HG02642 (cell line): ENCODE measurements around the gene THPO.
A peak's percentile ranks its signal among the peaks of the same experiment; 100 is the strongest.

ENCODE experiments used
- ATAC-seq: cut with Tn5 transposase; IDR thresholded peaks from one replicate; pipeline ENCODE4 v1.9.1; 2021; ENCODE audit warnings: mild to moderate bottlenecking; ENCODE audit not compliant: unreplicated experiment, poor library complexity

The THPO gene

DNA sequence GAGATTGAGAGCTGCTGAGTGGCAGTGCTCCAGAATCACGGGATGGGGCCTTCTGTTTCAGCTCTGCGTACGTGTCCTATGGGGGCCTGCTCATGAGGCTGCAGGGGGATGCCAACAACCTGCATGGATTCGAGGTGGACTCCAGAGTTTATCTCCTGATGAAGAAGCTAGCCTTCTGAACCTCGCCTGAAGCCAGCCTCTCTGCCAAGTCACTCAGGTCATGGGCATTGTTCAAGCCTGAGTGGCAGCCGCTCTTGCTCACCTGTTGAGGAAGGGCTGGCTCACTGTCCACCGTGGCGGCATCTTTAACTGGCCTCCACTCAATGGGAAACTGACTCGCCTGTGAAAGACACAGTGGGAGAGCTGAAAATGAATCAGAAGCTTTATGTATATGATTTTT lies 9.9 kb downstream of the THPO start:
- no peak for ATAC-seq

- no peak for ATAC-seq
Measured at GRCh38 chr3:184366619-184367289, 11.3 kb downstream of the THPO start.

GRCh38 chr3:184362668-184363546 lies 15.1 kb downstream of the THPO start:
- ATAC-seq, result peak; percentile 86

DNA sequence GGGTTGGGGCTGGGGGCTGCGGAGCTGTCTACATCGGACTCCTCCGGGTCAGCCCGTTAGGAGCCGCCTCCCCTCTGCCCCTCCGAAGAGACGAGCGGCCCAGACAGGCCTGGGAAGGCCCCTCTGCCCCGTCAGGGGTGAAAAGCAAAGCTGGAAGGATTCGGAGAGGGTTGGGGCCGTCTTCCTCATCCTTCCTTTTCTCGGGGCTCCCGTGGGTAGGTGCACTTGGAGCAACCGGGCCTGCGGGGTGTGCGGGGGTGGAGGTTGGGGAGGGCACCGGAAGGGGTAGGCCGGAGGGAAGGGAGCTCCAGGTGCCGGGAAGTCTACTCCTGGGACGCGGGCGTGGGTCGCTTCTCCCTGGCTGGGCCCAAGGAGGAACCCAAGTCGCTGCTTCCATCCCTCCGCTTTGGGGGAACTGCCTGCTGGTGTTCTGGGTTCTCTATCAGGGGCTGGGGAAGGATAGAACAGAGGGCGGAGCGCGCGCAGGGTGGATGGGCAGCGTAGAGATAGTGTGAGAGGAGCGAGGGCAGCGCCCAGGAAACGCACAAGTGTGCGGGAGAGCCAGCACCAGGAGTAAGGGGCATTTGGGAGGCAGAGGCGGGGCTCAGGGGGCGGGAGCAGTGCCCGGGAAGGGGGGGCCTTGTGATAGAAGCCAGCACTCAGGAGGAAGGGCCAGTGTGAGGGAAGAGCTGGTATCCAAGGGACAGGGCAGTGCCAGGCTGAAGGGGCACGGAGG lies 15.9 kb downstream of the THPO start:
- peak; percentile 3 for ATAC-seq

DNA sequence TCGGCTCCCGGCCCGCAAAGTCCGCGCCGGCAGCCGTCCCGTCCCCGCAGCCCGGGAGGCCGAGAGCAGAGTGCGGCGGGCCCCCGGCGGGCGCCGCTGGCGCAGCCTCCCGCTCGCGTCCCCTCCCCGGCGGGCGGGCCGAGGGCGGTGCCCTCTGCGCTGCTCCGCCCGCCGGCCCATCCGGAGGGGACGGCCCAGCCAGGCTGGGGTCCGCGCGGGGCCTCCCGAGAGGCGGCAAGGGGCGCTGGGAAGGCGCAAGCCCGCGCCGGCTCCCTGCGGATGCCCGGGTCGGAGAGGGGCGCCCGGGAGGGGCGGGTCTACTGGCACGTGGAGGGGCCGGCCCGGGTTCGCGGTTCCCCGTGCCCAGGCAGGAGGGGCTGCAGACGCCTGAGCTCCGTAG lies 16.5 kb downstream of the THPO start, which contains the start of the genes CLCN2 and POLR2H:
Gene CLCN2, minus strand, starts transcription at position 74 of the 400 bp plus-strand sequence. CDS start 126 bp downstream, outside the sequence.
Gene POLR2H, plus strand, starts transcription at position 179 of the 400 bp plus-strand sequence. CDS start 1,783 bp downstream, outside the sequence.
- ATAC-seq, result peak; percentile 41

- ATAC-seq, result peak; percentile 4
Measured at GRCh38 chr3:184360929-184361531, 17.0 kb downstream of the THPO start.

GRCh38 chr3:184360070-184360928 lies 17.7 kb downstream of the THPO start:
- no peak for ATAC-seq

DNA sequence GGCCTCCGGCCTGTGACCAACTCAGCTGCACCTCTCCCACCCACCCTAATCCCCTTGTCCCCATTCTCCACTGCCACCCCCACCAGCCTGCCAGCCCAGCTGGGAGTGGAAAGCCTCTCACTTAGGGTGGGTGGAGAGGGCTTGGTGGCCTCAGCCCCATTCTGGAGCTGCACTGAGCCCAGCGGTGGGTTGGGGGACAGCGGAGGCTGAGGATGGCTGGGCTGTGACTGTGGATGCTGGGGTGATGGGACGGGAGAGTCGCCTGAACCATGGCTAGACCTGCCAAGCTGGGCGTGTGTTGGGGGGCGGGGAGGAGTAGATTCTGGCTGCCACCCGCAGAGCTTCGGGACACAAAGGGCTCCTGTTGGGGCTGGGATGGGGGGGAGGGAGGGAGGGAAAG lies 18.4 kb downstream of the THPO start:
- no peak for ATAC-seq

DNA sequence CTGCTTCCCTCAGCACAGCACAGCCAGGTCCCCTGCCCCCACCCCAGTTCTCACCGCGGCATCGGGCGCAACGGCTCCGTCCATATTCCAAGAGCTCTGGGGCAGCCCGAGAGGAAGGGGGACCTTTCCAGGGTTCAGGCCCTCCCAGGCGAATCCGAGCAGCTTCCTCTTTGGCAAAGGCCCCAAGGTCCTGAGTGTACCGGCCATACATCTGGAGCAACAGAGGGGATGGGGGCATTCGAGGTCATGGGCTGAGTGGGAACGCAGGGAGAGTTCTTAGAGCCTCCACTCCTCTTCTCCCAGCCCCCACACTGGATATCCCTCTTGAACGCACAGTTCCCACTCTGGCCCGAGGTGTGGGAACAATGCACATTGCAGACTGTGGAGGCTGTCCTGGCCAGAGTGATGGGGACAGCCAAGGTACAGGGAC lies 19.1 kb downstream of the THPO start:
- ATAC-seq, result no peak

DNA sequence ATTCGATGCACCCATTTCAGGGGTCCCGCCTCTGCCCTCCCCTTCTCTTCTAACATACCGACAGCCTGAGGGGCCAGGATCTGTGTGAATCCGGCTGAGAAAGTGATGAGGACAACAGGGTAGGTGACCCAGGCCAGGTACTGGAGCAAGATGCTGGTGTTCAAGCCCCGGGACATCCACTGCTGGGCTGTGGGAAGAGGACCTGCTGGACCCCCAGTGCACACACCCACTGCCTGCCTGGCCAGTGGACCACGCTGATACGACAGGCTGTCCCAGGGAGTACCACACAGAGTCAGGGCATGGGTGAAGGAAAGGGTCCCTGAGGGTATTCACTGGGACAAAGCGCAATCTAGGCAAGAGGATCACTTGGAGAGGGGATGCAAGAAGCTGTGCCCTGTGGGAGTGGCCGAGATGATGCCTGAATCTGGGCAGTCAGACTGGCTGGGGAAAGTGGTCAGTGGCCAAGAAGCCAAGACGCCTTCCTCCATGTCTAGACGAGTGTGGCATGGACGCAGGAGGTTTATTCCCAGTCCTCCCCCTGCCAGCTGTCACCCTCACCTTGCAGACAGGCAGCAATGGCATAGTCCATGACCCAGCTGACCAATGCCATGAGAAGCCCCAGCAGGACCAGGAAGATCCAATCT lies 19.8 kb downstream of the THPO start:
- ATAC-seq, result no peak

GRCh38 chr3:184357248-184358123 lies 20.5 kb downstream of the THPO start:
- no peak for ATAC-seq

- no peak for ATAC-seq
Measured at GRCh38 chr3:184355261-184356040, 22.6 kb downstream of the THPO start.

- ATAC-seq, result no peak
Measured at GRCh38 chr3:184354754-184355153, 23.3 kb downstream of the THPO start.

DNA sequence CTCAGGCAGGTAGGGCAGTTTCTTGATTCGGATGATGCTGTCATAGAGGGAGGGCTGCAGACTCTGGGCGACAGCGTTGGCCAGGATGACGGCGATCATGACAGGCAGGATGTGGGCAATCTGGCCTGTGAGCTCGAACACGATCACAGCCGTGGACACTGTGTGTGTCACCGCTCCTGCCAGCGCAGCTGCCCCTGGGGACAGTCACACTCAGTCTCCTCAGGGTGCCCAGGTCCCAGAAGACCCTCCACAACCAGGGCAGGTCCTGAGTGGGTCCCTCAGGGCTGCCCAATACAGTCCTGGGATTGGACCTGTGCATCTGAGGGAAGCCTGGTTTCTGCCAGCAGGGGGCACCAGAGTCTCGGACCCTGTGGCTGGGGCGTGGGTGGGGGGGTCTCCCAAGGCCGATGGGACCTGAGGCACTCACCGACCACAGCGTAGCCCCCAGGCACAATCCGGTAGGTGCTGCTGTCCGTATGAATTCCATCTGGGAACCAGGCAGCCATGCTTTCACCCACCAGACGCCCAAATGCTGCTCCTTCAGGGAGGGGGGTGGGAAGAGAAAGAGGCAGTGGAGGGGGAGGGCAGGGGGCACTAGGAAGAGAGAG lies 23.8 kb downstream of the THPO start:
- peak; percentile 49 for ATAC-seq

GRCh38 chr3:184353546-184353941 lies 24.5 kb downstream of the THPO start:
- no peak for ATAC-seq

- no peak for ATAC-seq
Measured at GRCh38 chr3:184352897-184353545, 25.0 kb downstream of the THPO start.
